ENCODE measurements around the gene FAM50A.
"Not testable (repeated sequence)": the region's sequence is repeated elsewhere in the genome, so short reads cannot be mapped to it uniquely, and the experiment has no call there.

FAM50A gene, protein sequence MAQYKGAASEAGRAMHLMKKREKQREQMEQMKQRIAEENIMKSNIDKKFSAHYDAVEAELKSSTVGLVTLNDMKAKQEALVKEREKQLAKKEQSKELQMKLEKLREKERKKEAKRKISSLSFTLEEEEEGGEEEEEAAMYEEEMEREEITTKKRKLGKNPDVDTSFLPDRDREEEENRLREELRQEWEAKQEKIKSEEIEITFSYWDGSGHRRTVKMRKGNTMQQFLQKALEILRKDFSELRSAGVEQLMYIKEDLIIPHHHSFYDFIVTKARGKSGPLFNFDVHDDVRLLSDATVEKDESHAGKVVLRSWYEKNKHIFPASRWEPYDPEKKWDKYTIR

DNA sequence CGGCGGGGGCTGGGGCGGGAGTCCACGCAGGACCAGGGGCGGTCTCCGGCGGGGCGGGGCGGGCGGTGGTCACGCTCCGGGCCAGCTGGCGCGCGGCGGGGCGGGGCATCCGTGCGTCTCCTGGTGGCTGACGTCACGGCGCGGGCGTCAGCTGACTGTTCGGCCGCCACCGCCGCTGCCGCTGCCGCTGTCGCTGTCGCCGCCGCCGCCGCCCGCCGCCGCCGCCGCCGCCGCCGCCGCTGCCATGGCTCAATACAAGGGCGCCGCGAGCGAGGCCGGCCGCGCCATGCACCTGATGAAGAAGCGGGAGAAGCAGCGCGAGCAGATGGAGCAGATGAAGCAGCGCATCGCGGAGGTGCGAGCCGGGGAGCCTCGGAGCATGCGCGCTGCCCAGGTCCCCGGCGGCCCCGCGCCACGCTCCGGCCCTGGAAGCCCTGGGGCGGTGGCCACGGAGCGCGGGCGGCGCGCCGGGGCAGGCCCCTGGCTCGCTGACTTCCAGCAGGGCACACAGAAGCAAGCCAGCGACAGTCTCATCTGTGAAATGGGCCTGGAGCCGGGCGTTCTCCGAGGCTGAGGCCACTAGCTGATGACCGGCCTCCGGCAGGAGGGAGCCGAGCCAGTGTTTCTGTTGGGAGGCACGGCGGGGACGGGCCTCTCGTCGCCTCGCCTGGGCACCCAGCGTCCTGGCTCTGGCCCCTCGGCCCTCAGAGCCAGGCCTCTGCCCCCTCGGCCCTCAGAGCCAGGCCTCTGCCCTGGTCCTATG lies at the start of gene FAM50A:
Gene FAM50A (plus strand): TSS at position 150 of the 763 bp plus-strand sequence. CDS start 95 bp downstream, at position 245.
- no peaks in the 10 kb centered on the region for H3K27me3 ChIP-seq (ENCODE audit: control insufficient read depth, insufficient read depth, low read length)
- peak within 1 kb of the TSS; percentile 21 for H3K27ac ChIP-seq (ENCODE audit: low read depth, low read length)
- no peaks in the 10 kb centered on the region for H3K4me1 ChIP-seq (ENCODE audit: control insufficient read depth, insufficient read depth, low read length)
- peaks cover 34% of the 10 kb centered on the region for H3K9me3 ChIP-seq (ENCODE audit: control insufficient read depth, insufficient read depth, low read length)
- peak within 1 kb of the TSS; percentile 57 for H3K4me3 ChIP-seq (ENCODE audit: low read depth, low read length)
- no peak within 1 kb of the TSS; the same call in 1 of the 2 replicates for H3K9ac ChIP-seq (ENCODE audit: low read depth, low read length)
- peaks cover 39% of the 10 kb centered on the region for H3K36me3 ChIP-seq (ENCODE audit: control insufficient read depth, insufficient read depth, low read length)

DNA sequence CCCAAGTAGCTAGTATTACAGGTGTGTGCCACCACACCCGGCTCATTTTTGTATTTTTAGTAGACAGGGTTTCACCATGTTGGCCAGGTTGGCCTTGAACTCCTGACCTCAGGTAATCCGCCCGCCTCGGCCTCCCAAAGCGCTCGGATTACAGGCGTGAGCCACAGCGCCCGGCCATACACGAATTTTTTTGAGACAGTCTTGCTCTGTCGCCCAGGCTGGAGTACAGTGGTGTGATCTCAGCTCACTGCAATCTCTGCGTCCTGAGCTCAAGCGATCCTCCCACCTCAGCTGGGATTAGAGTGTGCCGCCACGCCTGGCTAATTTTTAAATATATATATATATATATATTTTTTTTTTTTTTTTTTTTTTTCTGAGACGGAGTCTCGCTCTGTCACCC lies 47.6 kb upstream of the FAM50A start:
- not testable (repeated sequence) for H3K9ac ChIP-seq (ENCODE audit: low read depth, low read length); H3K27me3 ChIP-seq (ENCODE audit: control insufficient read depth, insufficient read depth, low read length); H3K4me3 ChIP-seq (ENCODE audit: low read depth, low read length); H3K27ac ChIP-seq (ENCODE audit: low read depth, low read length); H3K4me1 ChIP-seq (ENCODE audit: control insufficient read depth, insufficient read depth, low read length)
- Histone ChIP-seq H3K36me3 (ENCODE audit: control insufficient read depth, insufficient read depth, low read length) (peaks cover 20% of the 10 kb centered on the region), H3K9me3 (ENCODE audit: control insufficient read depth, insufficient read depth, low read length) (peaks cover 12% of the 10 kb centered on the region; the same call in 1 of the 2 replicates)

DNA sequence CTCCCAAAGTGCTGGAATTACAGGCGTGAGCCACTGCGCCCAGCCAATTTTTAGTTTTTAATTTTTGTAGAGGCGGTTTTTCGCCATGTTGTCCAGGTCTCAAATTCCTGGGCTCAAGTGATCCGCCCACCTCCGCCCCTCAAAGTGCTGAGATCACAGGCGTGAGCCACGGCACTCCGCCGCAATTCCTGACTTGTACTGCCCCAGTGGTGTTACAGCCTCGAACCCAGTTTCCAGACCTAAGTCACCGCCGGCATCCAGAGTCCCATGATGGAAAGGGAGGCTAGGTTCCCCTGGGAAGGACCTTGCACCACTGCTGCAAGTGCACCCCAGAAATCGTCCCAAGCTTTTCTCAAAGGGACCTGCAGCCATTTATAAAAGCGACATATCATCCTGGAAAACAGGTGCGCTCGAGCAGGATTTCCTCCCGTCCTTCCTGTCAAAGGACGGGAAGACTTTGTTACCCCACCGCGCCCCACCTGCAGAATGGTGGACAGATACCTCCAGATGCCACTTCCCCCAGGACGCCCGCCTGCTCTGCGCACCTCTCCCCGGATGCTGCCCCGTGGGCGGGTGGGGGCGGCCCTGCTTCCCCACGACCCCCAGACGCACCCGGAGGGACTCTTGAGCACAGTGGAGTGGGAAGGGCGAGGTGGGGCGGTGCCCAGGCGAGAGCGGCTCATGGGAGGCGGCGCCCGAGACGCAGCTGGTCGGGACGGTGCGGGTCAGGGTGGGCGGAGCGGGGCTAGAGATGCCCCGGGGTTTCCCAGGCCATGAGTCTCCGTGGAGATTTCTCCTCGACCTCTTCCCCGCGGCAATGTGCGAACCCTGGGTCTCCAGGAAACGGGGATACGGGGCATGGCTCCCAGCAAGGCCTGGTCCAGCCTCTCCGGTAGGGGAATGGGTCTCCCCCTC lies 46.7 kb upstream of the FAM50A start:
- peak overlapping the region; percentile 94 for H3K9ac ChIP-seq (ENCODE audit: low read depth, low read length)
- H3K27ac ChIP-seq (ENCODE audit: low read depth, low read length): peak overlapping the region; percentile 96
- H3K27me3 ChIP-seq (ENCODE audit: control insufficient read depth, insufficient read depth, low read length): no peaks in the 10 kb centered on the region
- H3K9me3 ChIP-seq (ENCODE audit: control insufficient read depth, insufficient read depth, low read length): peaks cover 12% of the 10 kb centered on the region; the same call in 1 of the 2 replicates
- peak overlapping the region; percentile 79 for H3K4me3 ChIP-seq (ENCODE audit: low read depth, low read length)
- peaks cover 20% of the 10 kb centered on the region for H3K36me3 ChIP-seq (ENCODE audit: control insufficient read depth, insufficient read depth, low read length)
- H3K4me1 ChIP-seq (ENCODE audit: control insufficient read depth, insufficient read depth, low read length): no peaks in the 10 kb centered on the region

DNA sequence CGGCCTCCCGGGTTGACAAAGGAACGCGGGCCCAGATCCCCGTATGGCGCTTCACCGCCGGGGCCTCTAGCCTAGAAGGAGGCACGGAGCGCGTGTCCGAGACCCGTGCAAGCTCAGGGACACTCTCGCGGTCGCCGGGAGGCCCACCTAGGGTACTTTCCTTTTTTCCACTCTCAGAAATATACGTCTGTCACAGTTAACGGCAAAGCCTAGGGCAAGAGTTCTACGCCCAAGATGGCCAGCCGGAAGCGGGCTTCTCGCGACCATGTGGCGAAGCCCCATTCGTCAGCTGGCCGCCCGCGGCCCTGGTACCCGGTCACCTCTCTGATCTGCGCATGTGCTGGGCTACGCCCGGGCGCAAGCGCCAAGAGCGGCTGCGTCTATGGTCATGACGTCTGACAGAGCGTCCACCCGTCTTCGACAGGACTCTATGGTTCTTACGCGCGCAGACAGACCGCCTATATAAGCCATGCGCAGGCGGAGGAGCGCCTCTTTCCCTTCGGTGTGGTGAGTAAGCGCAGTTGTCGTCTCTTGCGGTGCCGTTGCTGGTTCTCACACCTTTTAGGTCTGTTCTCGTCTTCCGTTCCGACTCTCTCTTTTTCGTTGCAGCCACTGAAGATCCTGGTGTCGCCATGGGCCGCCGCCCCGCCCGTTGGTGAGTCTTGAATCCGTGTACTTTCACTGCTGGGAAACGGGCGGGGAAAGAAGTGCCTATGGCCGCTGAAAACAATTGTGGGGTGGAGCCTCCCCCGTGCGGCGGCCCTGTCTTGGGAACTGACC lies 45.9 kb upstream of the FAM50A start, which contains the start of gene RPL10:
Gene RPL10 (plus strand): TSS at position 490 of the 780 bp plus-strand sequence. CDS start 143 bp downstream, at position 633.
- Histone ChIP-seq H3K9ac (ENCODE audit: low read depth, low read length) (peak within 1 kb of the TSS; percentile 96), H3K36me3 (ENCODE audit: control insufficient read depth, insufficient read depth, low read length) (peaks cover 20% of the 10 kb centered on the region), H3K27me3 (ENCODE audit: control insufficient read depth, insufficient read depth, low read length) (no peaks in the 10 kb centered on the region), H3K4me3 (ENCODE audit: low read depth, low read length) (peak within 1 kb of the TSS; percentile 79), H3K9me3 (ENCODE audit: control insufficient read depth, insufficient read depth, low read length) (peaks cover 13% of the 10 kb centered on the region), H3K27ac (ENCODE audit: low read depth, low read length) (peak within 1 kb of the TSS; percentile 96), H3K4me1 (ENCODE audit: control insufficient read depth, insufficient read depth, low read length) (no peaks in the 10 kb centered on the region)

DNA sequence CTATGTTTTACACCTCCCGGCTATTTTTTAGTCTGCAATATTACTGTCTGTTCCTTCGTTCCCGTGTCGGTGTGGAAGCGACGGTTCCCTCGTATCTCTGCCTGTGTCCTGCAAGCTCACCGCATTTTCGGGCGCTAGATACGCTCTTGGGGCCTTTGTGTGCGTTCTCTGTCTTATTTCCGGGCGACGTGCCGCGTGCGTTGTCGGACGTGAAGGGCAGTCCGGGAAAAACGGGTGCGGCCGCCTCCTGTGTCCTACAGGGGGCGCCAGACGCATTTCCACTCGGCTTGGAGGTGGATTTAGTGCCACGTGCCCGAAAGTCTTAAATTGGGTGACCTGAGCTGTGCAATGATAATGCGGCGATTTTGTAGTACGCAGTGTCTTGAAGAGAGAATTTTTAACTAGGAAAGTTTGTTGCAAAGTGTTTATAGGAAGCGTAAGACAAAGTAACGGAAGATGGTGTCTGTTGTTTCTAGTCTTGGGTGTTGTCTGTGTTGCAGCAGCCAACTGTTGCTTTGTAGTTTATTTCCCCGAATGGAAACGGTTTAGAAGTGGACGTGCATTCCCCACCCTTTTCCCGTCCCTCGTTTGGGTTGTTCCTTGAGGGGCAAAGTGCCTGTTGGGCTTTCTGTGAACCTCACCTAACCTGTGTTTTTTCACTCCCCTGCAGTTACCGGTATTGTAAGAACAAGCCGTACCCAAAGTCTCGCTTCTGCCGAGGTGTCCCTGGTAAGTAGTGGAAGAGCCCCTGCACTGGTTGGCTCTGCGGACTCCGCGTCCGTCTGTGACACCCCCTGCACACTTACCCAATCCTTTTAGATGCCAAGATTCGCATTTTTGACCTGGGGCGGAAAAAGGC lies 45.0 kb upstream of the FAM50A start:
- peaks cover 16% of the 10 kb centered on the region for H3K9me3 ChIP-seq (ENCODE audit: control insufficient read depth, insufficient read depth, low read length)

DNA sequence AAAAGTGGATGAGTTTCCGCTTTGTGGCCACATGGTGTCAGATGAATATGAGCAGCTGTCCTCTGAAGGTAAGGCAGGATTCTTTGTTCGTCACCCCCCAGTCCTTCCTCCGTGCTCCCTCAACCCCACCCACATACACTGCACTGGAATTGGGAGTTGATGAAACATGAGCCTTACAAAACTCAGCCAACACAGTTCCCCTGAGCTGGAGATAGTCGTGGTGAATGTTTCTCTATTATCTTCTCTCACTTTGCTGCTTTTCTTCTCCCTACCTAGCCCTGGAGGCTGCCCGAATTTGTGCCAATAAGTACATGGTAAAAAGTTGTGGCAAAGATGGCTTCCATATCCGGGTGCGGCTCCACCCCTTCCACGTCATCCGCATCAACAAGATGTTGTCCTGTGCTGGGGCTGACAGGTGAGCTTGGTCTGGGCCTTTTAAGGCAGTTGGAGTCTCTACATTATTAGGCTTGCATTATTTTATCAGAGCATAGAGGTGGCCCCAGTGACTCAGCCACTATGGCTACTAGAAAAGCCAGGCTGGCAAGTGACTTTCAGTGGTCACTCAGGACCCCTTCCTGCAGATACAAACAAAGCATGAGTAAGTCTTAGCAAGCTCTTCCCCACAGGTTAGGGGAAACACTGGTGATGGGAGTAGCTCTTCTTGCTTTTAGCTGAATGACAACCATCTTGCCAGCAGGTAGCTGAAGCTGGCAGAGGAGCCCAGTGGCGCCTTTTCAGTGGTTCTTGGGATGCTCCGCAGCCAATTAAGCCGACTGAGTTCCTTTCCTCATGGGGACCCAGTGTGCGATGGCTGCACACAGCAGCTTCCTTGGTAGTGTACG lies 44.2 kb upstream of the FAM50A start:
- H3K36me3 ChIP-seq (ENCODE audit: control insufficient read depth, insufficient read depth, low read length): peaks cover 20% of the 10 kb centered on the region
- H3K4me1 ChIP-seq (ENCODE audit: control insufficient read depth, insufficient read depth, low read length): no peaks in the 10 kb centered on the region
- H3K9ac ChIP-seq (ENCODE audit: low read depth, low read length): peak overlapping the region; percentile 96
- H3K9me3 ChIP-seq (ENCODE audit: control insufficient read depth, insufficient read depth, low read length): peaks cover 20% of the 10 kb centered on the region
- H3K27ac ChIP-seq (ENCODE audit: low read depth, low read length): peak overlapping the region; percentile 96
- H3K27me3 ChIP-seq (ENCODE audit: control insufficient read depth, insufficient read depth, low read length): no peaks in the 10 kb centered on the region
- H3K4me3 ChIP-seq (ENCODE audit: low read depth, low read length): peak overlapping the region; percentile 79

More for the DNA sequence above, 45.0 kb upstream of the FAM50A start:
- H3K9ac ChIP-seq (ENCODE audit: low read depth, low read length): peak overlapping the region; percentile 96
- H3K27me3 ChIP-seq (ENCODE audit: control insufficient read depth, insufficient read depth, low read length): no peaks in the 10 kb centered on the region
- H3K27ac ChIP-seq (ENCODE audit: low read depth, low read length): peak overlapping the region; percentile 96
- no peaks in the 10 kb centered on the region for H3K4me1 ChIP-seq (ENCODE audit: control insufficient read depth, insufficient read depth, low read length)
- peak overlapping the region; percentile 79 for H3K4me3 ChIP-seq (ENCODE audit: low read depth, low read length)
- H3K36me3 ChIP-seq (ENCODE audit: control insufficient read depth, insufficient read depth, low read length): peaks cover 20% of the 10 kb centered on the region

DNA sequence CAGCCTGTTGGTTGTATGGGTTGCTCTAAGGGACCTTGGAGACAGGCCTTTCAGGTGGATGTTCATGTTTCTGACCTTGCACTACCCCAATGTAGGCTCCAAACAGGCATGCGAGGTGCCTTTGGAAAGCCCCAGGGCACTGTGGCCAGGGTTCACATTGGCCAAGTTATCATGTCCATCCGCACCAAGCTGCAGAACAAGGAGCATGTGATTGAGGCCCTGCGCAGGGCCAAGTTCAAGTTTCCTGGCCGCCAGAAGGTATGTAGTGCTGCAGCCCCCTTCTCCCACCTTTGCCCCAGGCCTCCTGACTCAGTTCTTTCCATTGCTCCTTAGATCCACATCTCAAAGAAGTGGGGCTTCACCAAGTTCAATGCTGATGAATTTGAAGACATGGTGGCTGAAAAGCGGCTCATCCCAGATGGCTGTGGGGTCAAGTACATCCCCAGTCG lies 43.5 kb upstream of the FAM50A start:
- H3K27ac ChIP-seq (ENCODE audit: low read depth, low read length): peak overlapping the region; percentile 96
- not testable (repeated sequence) for H3K27me3 ChIP-seq (ENCODE audit: control insufficient read depth, insufficient read depth, low read length); H3K4me3 ChIP-seq (ENCODE audit: low read depth, low read length); H3K4me1 ChIP-seq (ENCODE audit: control insufficient read depth, insufficient read depth, low read length)
- H3K9me3 ChIP-seq (ENCODE audit: control insufficient read depth, insufficient read depth, low read length): peaks cover 25% of the 10 kb centered on the region
- peaks cover 20% of the 10 kb centered on the region for H3K36me3 ChIP-seq (ENCODE audit: control insufficient read depth, insufficient read depth, low read length)
- H3K9ac ChIP-seq (ENCODE audit: low read depth, low read length): 0 out of 2 replicates have a peak overlapping the region, but pooled peaks have one; percentile 96

DNA sequence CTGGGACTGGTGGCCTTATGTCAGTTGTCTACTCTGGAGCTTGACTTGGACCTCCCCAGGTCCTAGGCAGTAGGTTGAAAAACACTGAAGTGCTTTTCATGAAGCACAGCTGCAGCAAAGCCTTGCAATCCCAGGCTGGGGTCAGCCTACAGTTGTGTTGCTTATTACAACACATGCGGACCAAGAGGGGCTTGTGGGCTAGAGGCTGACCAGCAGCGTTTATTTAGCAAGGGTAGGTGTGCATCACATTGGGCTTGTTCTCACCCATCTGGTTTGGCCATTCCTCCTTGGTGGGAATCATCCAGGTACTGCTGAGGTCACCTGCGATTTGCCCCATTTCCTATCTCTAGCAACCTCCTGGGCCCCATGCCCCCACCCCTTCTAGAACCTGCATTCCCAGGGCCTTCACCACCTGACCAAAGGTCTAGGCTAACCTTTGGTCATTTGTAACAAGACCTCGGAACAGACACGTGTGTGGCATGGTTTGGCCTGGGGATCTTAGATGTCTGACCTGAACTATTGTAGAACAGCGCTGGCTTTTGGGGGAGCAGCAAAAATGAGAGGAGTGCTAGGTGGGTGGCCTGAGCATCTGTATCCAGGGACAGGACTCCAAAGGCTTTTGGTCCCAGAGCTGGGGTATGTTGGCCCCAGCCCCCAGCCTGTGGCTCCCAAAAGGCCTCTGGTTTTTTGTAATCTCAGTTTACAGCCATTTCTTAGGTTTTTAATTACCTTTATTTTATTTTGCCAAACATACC lies 42.7 kb upstream of the FAM50A start:
- H3K4me3 ChIP-seq (ENCODE audit: low read depth, low read length): no peak overlapping the region
- no peak overlapping the region for H3K9ac ChIP-seq (ENCODE audit: low read depth, low read length)
- H3K36me3 ChIP-seq (ENCODE audit: control insufficient read depth, insufficient read depth, low read length): peaks cover 20% of the 10 kb centered on the region
- no peaks in the 10 kb centered on the region for H3K27me3 ChIP-seq (ENCODE audit: control insufficient read depth, insufficient read depth, low read length)
- H3K4me1 ChIP-seq (ENCODE audit: control insufficient read depth, insufficient read depth, low read length): no peaks in the 10 kb centered on the region
- peak overlapping the region; percentile 96 for H3K27ac ChIP-seq (ENCODE audit: low read depth, low read length)
- peaks cover 25% of the 10 kb centered on the region for H3K9me3 ChIP-seq (ENCODE audit: control insufficient read depth, insufficient read depth, low read length)
